NCI-H146 treated with DMSO at 0.1 percent for 48 hours (cell line): ENCODE data around the gene GK2.

ENCODE experiments used
- DNase-seq: peaks from one replicate; lab custom pipeline; 2025; ENCODE audit not compliant: unreplicated experiment; lab: John Stamatoyannopoulos, UW

GK2 gene

GRCh38 chr4:79408063-79408462, at the start of gene GK2:
TSS of gene GK2 (minus strand) at chr4:79408228. CDS start at chr4:79408200, 28 bp downstream.
- no peak for DNase-seq

- no peak for DNase-seq
Observed at GRCh38 chr4:79455216-79455615, 47.2 kb upstream of the GK2 start.

- no peak for DNase-seq
Observed at GRCh38 chr4:79454656-79455055, 46.6 kb upstream of the GK2 start.

GRCh38 chr4:79450053-79450452, 42.0 kb upstream of the GK2 start:
- no peak for DNase-seq

- DNase-seq: no peak
Observed at GRCh38 chr4:79446145-79446544, 38.1 kb upstream of the GK2 start.

- DNase-seq: peak; percentile 74
Observed at GRCh38 chr4:79445371-79445781, 37.3 kb upstream of the GK2 start.

GRCh38 chr4:79442422-79442821, 34.4 kb upstream of the GK2 start:
- no peak for DNase-seq

GRCh38 chr4:79439489-79439888, 31.5 kb upstream of the GK2 start:
- DNase-seq: no peak

- DNase-seq: no peak
Observed at GRCh38 chr4:79431839-79432238, 23.8 kb upstream of the GK2 start.

GRCh38 chr4:79429113-79429903, 21.3 kb upstream of the GK2 start:
- no peak for DNase-seq

GRCh38 chr4:79426989-79427388, 19.0 kb upstream of the GK2 start:
- no peak for DNase-seq

- no peak for DNase-seq
Observed at GRCh38 chr4:79425586-79425985, 17.6 kb upstream of the GK2 start.

- DNase-seq: no peak
Observed at GRCh38 chr4:79421483-79421882, 13.5 kb upstream of the GK2 start.

GRCh38 chr4:79413886-79414285, 5.9 kb upstream of the GK2 start:
- peak; percentile 74 for DNase-seq

- DNase-seq: peak; percentile 74
Observed at GRCh38 chr4:79413032-79413885, 5.2 kb upstream of the GK2 start.

- no peak for DNase-seq
Observed at GRCh38 chr4:79404666-79405065, 3.4 kb downstream of the GK2 start.

GRCh38 chr4:79403356-79403755, 4.7 kb downstream of the GK2 start:
- DNase-seq: no peak

GRCh38 chr4:79402332-79402851, 5.6 kb downstream of the GK2 start:
- no peak for DNase-seq

GRCh38 chr4:79399076-79399475, 9.0 kb downstream of the GK2 start:
- DNase-seq: no peak

- no peak for DNase-seq
Observed at GRCh38 chr4:79397951-79398350, 10.1 kb downstream of the GK2 start.

GRCh38 chr4:79396794-79397193, 11.2 kb downstream of the GK2 start:
- no peak for DNase-seq

GRCh38 chr4:79395841-79396240, 12.2 kb downstream of the GK2 start:
- DNase-seq: no peak
